ENCODE data around the gene FILIP1L. TPM values are rescaled to one million over a fixed set of nuclear protein-coding genes. Genes with fewer than 3 reads are reported as not detected.

Gene FILIP1L
- total RNA-seq, 4 donors from 2014 or later: 4.4 to 17.7 (median 13.2) TPM

DNA sequence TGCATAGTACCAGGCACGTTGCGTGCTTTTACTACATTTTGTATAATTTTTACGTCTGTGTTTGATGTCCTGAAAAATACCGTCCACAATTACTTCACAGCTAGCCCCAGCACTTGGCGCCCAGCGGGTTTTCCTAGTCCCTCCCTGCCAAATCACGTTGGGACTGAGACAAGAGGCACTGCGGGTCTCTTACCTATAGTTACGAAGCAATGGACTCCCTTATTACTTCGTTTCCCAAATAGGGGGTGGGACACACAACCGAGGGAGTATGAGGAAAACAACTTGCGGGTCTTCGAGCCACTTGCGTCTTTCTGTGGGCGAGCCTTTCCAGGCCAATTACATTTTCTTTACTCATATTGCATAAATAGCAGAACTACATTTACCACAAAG is 297.3 kb downstream of the FILIP1L start:
- H3K27ac ChIP-seq: peak overlapping the region in 1 of 3 donors; percentile 91
- DNase-seq: peak in 1 of 2 donors; percentile 12
- no peaks in the 10 kb centered on the region for H3K9me3 ChIP-seq
- no peak for TF ChIP-seq POLR2A (IDR thresholded peaks at IDR 0.05)
- TF ChIP-seq, protein P1, sequence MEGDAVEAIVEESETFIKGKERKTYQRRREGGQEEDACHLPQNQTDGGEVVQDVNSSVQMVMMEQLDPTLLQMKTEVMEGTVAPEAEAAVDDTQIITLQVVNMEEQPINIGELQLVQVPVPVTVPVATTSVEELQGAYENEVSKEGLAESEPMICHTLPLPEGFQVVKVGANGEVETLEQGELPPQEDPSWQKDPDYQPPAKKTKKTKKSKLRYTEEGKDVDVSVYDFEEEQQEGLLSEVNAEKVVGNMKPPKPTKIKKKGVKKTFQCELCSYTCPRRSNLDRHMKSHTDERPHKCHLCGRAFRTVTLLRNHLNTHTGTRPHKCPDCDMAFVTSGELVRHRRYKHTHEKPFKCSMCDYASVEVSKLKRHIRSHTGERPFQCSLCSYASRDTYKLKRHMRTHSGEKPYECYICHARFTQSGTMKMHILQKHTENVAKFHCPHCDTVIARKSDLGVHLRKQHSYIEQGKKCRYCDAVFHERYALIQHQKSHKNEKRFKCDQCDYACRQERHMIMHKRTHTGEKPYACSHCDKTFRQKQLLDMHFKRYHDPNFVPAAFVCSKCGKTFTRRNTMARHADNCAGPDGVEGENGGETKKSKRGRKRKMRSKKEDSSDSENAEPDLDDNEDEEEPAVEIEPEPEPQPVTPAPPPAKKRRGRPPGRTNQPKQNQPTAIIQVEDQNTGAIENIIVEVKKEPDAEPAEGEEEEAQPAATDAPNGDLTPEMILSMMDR (IDR thresholded peaks at IDR 0.05): no peak
- peaks cover 0 to 10% of the 10 kb centered on the region in 2 donors for H3K4me1 ChIP-seq
- intact Hi-C loops (cut with DNase I): no loop called here
- WGBS, 2 donors: 1 to 2% methylated on average over 14 to 15 of the region's 15 CpGs
- H3K36me3 ChIP-seq: no peaks in the 10 kb centered on the region
- peak overlapping the region; percentile 37 to 60 (median 53) for H3K4me3 ChIP-seq (replicated peaks in 1 of 3)
- no peaks in the 10 kb centered on the region for H3K27me3 ChIP-seq

DNA sequence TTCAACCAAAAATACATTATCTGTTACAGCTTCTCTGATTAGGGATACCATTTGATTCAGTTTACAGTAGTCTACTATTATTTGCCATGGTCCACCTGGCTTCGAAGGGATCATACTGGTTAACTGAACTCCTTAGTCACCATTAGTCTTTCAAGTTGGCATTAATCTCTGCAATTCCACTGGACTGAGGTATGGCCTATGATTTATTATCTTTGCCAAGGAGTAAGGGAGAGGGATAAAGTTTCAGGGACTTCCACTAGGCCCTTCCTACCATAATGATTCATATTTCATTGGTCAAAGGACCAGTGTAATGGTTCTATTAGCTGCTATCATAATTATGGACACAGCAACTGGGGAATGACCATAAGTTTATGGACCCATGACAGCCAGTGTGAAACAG is 303.9 kb downstream of the FILIP1L start:
- H3K36me3 ChIP-seq: no peaks in the 10 kb centered on the region
- H3K4me3 ChIP-seq (replicated peaks in 1 of 3): no peak overlapping the region
- H3K9me3 ChIP-seq: no peaks in the 10 kb centered on the region
- no peak overlapping the region for H3K27ac ChIP-seq
- no peak for DNase-seq
- intact Hi-C loops (cut with DNase I): no loop called here
- no peaks in the 10 kb centered on the region for H3K4me1 ChIP-seq
- 97 to 100% methylated on average over 1 of the region's 1 CpG for WGBS, 2 donors
- H3K27me3 ChIP-seq: no peaks in the 10 kb centered on the region
- TF ChIP-seq, protein P1 (IDR thresholded peaks at IDR 0.05): no peak
- TF ChIP-seq POLR2A (IDR thresholded peaks at IDR 0.05): no peak

DNA sequence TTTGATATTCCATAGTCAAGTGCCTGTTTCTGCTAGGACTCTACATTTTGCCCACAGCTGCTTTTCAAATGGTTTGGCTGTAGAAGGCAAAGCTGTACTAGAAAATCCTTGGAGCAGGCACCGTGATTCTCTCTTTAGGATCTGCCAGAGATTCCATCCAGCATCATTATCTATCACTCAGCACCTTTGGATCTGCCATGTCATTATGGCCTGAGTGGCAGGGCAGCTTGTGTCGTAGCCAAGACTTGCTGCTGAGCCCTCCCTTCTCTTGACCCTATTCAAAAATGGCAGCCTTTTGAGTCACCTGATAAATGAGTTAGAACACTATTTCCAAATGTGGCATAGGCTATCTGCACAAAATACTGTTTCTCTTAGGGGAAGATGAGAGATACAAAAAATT is 304.7 kb downstream of the FILIP1L start:
- Histone ChIP-seq H3K4me3 (replicated peaks in 1 of 3) (no peak overlapping the region), H3K9me3 (no peaks in the 10 kb centered on the region), H3K27me3 (no peaks in the 10 kb centered on the region), H3K4me1 (no peaks in the 10 kb centered on the region), H3K36me3 (no peaks in the 10 kb centered on the region), H3K27ac (no peak overlapping the region)
- intact Hi-C loops (cut with DNase I): no loop called here
- TF ChIP-seq, protein P1 (IDR thresholded peaks at IDR 0.05): no peak
- no peak for DNase-seq
- 82 to 95% methylated on average over 1 to 2 of the region's 2 CpGs for WGBS, 2 donors

- WGBS, 2 donors: 49 to 52% methylated on average over 4 of the region's 4 CpGs
- peak; percentile 44 to 47 for DNase-seq
- H3K27ac ChIP-seq: no peak overlapping the region
- H3K9me3 ChIP-seq: no peaks in the 10 kb centered on the region
- H3K27me3 ChIP-seq: no peaks in the 10 kb centered on the region
- no peak overlapping the region for H3K4me3 ChIP-seq (replicated peaks in 1 of 3)
- no peaks in the 10 kb centered on the region for H3K36me3 ChIP-seq
- TF ChIP-seq, protein P1 (IDR thresholded peaks at IDR 0.05): peak; percentile 63 to 85 (median 68)
- no peak for TF ChIP-seq POLR2A (IDR thresholded peaks at IDR 0.05)
- no peaks in the 10 kb centered on the region for H3K4me1 ChIP-seq
- intact Hi-C loops (cut with DNase I): no loop called here
Measured at GRCh38 chr3:99808163-99808794, 306.0 kb downstream of the FILIP1L start.

DNA sequence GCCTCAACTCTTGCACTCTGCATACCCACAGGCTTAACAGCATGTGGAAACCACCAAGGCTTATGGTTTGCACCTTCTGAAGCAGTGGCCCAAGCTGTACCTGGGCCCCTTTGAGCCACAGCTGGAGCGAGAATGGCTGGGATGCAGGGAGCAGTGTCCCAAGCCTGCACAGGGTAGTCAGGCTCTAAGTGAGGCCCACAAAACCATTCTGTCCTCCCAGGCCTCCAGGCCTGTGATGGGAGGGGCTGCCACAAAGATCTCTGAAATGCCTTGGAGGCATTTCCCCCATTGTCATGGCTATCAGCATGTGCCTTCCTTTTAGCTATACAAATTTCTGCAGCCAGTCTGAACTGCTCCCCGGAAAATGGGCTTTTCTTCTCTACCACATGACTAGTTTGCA is 309.1 kb downstream of the FILIP1L start:
- Histone ChIP-seq H3K27ac (no peak overlapping the region), H3K27me3 (no peaks in the 10 kb centered on the region), H3K9me3 (no peaks in the 10 kb centered on the region), H3K4me1 (no peaks in the 10 kb centered on the region), H3K4me3 (replicated peaks in 1 of 3) (no peak overlapping the region), H3K36me3 (no peaks in the 10 kb centered on the region)
- intact Hi-C loops (cut with DNase I): no loop called here
- DNase-seq: no peak
- TF ChIP-seq, protein P1 (IDR thresholded peaks at IDR 0.05): no peak
- no peak for TF ChIP-seq POLR2A (IDR thresholded peaks at IDR 0.05)
- 95 to 100% methylated on average over 2 of the region's 2 CpGs for WGBS, 2 donors

All from thyroid gland (tissue), 4 donors.